ENCODE data around the gene TMOD1. TPM values are rescaled to one million over a fixed set of nuclear protein-coding genes. Genes with fewer than 3 reads are reported as not detected.

Gene TMOD1
- total and polyA plus RNA-seq, 10 of the 15 experiments (the other 5 are each of a cell fraction or from before 2014, with no cell fraction given), result 4.0 to 44.1 (median 15.4) TPM

DNA sequence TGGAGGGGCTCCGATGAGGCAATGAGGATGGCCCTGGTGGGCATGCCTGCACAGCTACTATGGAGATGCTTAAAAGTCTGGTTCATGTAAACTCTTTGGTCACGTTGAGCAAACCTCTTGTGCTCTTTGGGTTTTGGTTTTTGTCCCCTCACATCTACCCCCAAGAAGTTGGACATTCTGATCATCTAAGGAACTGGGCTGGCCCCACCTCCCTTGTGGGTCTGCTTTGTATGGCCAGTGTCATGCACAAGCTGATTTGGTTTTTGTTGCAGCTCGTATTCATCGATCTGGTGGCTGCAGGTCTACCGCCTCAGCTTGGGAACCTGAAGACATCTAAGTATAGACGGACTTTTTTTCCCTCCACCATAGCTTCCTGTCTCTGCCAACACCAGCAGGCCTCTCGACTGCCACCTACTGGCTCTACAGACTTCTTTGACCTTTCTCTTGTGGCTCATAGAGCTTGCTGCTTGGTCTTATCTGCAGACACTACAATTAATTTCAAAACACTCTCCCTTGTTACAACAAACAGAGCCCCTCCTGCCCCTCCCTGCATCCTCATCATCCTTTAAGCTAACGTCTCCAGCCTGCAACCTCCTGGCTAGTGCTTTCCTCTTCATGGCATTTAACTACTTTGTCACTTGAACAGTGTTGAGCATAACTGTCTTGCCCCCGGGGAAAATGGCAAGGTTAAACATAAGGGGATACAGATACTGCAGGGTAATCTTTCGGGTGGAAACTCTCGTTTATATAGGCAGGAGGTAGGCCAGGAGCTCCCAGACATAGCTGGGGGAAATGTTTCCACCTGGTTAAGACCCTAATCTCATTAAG, 97.2 kb downstream of the TMOD1 start (continued):
- TF ChIP-seq SUPT20H (IDR thresholded peaks at IDR 0.05; ENCODE audit: borderline replicate concordance, control insufficient read depth, low read depth, low read length) (no peak), NBN (IDR thresholded peaks at IDR 0.05) (0 out of 2 replicates have a peak, but pooled peaks have one; percentile 24), SMC3 (IDR thresholded peaks at IDR 0.05; ENCODE audit: borderline replicate concordance, low read length) (peak; percentile 97), SIN3A (IDR thresholded peaks at IDR 0.05; ENCODE audit: low read depth, low read length) (no peak), HDGF (IDR thresholded peaks at IDR 0.05) (no peak), MEF2A (IDR thresholded peaks at IDR 0.05; ENCODE audit: insufficient read depth, low read depth, low read length) (peak; percentile 66; the same call in 1 of the 2 replicates), ZNF384 (IDR thresholded peaks at IDR 0.05; ENCODE audit: borderline replicate concordance, low read depth, low read length) (peak; percentile 64; the same call in 1 of the 2 replicates), NR2C1 (IDR thresholded peaks at IDR 0.05) (no peak), CHD1 (IDR thresholded peaks at IDR 0.05; ENCODE audit: low read depth, low read length) (no peak), IKZF2 (IDR thresholded peaks at IDR 0.05) (0 out of 4 replicates have a peak, but pooled peaks of 1 of the 2 experiments have one; percentile 13), RUNX3 (IDR thresholded peaks at IDR 0.05; ENCODE audit: low read length) (peak; percentile 43), POLR2AphosphoS2 (IDR thresholded peaks at IDR 0.05; ENCODE audit: low read depth, low read length) (no peak), RAD21 (IDR thresholded peaks at IDR 0.05; ENCODE audit: insufficient read depth, low read depth, low read length) (peak; percentile 86), TCF7 (IDR thresholded peaks at IDR 0.05; ENCODE audit: borderline replicate concordance) (no peak)
- TF ChIP-seq, protein P1, sequence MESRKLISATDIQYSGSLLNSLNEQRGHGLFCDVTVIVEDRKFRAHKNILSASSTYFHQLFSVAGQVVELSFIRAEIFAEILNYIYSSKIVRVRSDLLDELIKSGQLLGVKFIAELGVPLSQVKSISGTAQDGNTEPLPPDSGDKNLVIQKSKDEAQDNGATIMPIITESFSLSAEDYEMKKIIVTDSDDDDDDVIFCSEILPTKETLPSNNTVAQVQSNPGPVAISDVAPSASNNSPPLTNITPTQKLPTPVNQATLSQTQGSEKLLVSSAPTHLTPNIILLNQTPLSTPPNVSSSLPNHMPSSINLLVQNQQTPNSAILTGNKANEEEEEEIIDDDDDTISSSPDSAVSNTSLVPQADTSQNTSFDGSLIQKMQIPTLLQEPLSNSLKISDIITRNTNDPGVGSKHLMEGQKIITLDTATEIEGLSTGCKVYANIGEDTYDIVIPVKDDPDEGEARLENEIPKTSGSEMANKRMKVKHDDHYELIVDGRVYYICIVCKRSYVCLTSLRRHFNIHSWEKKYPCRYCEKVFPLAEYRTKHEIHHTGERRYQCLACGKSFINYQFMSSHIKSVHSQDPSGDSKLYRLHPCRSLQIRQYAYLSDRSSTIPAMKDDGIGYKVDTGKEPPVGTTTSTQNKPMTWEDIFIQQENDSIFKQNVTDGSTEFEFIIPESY (IDR thresholded peaks at IDR 0.05), result no peak
- TF ChIP-seq, protein P2, sequence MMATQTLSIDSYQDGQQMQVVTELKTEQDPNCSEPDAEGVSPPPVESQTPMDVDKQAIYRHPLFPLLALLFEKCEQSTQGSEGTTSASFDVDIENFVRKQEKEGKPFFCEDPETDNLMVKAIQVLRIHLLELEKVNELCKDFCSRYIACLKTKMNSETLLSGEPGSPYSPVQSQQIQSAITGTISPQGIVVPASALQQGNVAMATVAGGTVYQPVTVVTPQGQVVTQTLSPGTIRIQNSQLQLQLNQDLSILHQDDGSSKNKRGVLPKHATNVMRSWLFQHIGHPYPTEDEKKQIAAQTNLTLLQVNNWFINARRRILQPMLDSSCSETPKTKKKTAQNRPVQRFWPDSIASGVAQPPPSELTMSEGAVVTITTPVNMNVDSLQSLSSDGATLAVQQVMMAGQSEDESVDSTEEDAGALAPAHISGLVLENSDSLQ (IDR thresholded peaks at IDR 0.05), result no peak
- TF ChIP-seq, protein P3, sequence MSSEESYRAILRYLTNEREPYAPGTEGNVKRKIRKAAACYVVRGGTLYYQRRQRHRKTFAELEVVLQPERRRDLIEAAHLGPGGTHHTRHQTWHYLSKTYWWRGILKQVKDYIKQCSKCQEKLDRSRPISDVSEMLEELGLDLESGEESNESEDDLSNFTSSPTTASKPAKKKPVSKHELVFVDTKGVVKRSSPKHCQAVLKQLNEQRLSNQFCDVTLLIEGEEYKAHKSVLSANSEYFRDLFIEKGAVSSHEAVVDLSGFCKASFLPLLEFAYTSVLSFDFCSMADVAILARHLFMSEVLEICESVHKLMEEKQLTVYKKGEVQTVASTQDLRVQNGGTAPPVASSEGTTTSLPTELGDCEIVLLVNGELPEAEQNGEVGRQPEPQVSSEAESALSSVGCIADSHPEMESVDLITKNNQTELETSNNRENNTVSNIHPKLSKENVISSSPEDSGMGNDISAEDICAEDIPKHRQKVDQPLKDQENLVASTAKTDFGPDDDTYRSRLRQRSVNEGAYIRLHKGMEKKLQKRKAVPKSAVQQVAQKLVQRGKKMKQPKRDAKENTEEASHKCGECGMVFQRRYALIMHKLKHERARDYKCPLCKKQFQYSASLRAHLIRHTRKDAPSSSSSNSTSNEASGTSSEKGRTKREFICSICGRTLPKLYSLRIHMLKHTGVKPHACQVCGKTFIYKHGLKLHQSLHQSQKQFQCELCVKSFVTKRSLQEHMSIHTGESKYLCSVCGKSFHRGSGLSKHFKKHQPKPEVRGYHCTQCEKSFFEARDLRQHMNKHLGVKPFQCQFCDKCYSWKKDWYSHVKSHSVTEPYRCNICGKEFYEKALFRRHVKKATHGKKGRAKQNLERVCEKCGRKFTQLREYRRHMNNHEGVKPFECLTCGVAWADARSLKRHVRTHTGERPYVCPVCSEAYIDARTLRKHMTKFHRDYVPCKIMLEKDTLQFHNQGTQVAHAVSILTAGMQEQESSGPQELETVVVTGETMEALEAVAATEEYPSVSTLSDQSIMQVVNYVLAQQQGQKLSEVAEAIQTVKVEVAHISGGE (CRISPR knock-in tag; IDR thresholded peaks at IDR 0.05), result no peak
- TF ChIP-seq, protein P4, sequence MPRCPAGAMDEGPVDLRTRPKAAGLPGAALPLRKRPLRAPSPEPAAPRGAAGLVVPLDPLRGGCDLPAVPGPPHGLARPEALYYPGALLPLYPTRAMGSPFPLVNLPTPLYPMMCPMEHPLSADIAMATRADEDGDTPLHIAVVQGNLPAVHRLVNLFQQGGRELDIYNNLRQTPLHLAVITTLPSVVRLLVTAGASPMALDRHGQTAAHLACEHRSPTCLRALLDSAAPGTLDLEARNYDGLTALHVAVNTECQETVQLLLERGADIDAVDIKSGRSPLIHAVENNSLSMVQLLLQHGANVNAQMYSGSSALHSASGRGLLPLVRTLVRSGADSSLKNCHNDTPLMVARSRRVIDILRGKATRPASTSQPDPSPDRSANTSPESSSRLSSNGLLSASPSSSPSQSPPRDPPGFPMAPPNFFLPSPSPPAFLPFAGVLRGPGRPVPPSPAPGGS (IDR thresholded peaks at IDR 0.05; ENCODE audit: borderline replicate concordance, insufficient read depth, low read depth, low read length, poor library complexity, severe bottlenecking), result peak; percentile 20
- TF ChIP-seq, protein P5, sequence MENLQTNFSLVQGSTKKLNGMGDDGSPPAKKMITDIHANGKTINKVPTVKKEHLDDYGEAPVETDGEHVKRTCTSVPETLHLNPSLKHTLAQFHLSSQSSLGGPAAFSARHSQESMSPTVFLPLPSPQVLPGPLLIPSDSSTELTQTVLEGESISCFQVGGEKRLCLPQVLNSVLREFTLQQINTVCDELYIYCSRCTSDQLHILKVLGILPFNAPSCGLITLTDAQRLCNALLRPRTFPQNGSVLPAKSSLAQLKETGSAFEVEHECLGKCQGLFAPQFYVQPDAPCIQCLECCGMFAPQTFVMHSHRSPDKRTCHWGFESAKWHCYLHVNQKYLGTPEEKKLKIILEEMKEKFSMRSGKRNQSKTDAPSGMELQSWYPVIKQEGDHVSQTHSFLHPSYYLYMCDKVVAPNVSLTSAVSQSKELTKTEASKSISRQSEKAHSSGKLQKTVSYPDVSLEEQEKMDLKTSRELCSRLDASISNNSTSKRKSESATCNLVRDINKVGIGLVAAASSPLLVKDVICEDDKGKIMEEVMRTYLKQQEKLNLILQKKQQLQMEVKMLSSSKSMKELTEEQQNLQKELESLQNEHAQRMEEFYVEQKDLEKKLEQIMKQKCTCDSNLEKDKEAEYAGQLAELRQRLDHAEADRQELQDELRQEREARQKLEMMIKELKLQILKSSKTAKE (IDR thresholded peaks at IDR 0.05; ENCODE audit: low read depth, poor library complexity, severe bottlenecking), result peak; percentile 24
